PC-9 (cell line): ENCODE measurements around the gene RNASEL. TPM values are rescaled to one million over a fixed set of nuclear protein-coding genes. Genes with fewer than 3 reads are reported as not detected.

Experiments
- total RNA-seq: library from RNA; stranded (reverse); gene quantifications from 2 replicates; pipeline ENCODE4 v1.2.3, GENCODE V29; 2021

RNASEL gene
- total RNA-seq, 1 experiment from 2014 or later = 6.3 TPM

Other genes starting within 250 kb of the RNASEL start
- 335 and 348 TPM in 2 replicates for gene GLUL, start 197.5 kb downstream of the RNASEL start, total RNA-seq
- not detected in 2 replicates for gene TEDDM1, start 188.6 kb downstream of the RNASEL start, total RNA-seq
- not detected in 2 replicates for gene RGSL1, start 139.1 kb downstream of the RNASEL start, total RNA-seq
- gene RGS16, start 15.1 kb upstream of the RNASEL start, total RNA-seq = 0.25 TPM in 1 of 2 replicates, not detected in the other
- not detected in 2 replicates for gene RGS8, start 95.3 kb upstream of the RNASEL start, total RNA-seq
- gene NPL, start 200.5 kb upstream of the RNASEL start, total RNA-seq = 2.3 and 3.0 TPM in 2 replicates